Thoracic aorta (tissue), 2 donors: ENCODE measurements around the gene SBNO1. TPM values are rescaled to one million over a fixed set of nuclear protein-coding genes. Genes with fewer than 3 reads are reported as not detected.
"Not testable (repeated sequence)": the region's sequence is repeated elsewhere in the genome, so short reads cannot be mapped to it uniquely, and the experiment has no call there.

Experiments used
- ATAC-seq: fragments of 150-250 bp; one replicate; pipeline ENCODE4 v1.8.0; 2017; ENCODE audit warnings: low read depth; ENCODE audit not compliant: insufficient number of reproducible peaks, low FRiP score
- DNase-seq: peaks from one replicate; pipeline ENCODE4 v3.0.0-alpha.2; 2020; ENCODE audit warnings: low spot score
- H3K27ac ChIP-seq, 2 donors: fragments of 200-600 bp; sonication (generic); 1 replicate in 1 of 2; 2 replicates in 1 of 2; pipeline ENCODE4 v1.5.1; 2016; ENCODE audit warnings: mild to moderate bottlenecking in 2 of 2, moderate library complexity in 2 of 2
- H3K27me3 ChIP-seq: fragments of 200-600 bp; sonication (generic); replicated peaks from 2 replicates; pipeline ENCODE4 v1.6.0; 2016; ENCODE audit warnings: mild to moderate bottlenecking; ENCODE audit not compliant: insufficient read depth
- H3K36me3 ChIP-seq: fragments of 200-600 bp; sonication (generic); one replicate; pipeline ENCODE4 v1.5.1; 2016
- H3K4me1 ChIP-seq, 2 donors: fragments of 200-600 bp; sonication (generic); 1 replicate in 1 of 2; 2 replicates in 1 of 2; pipeline versions ENCODE4 v1.5.1 to v1.6.0; 2016; ENCODE audit warnings: low read depth in 2 of 2, mild to moderate bottlenecking in 1 of 2; ENCODE audit not compliant: control insufficient read depth in 1 of 2
- H3K4me3 ChIP-seq: fragments of 200-600 bp; sonication (generic); 2 replicates; pipeline ENCODE4 v1.5.1; 2016; ENCODE audit warnings: mild to moderate bottlenecking
- H3K9me3 ChIP-seq: fragments of 200-600 bp; sonication (generic); 2 replicates; pipeline ENCODE4 v1.5.1; 2016
- total RNA-seq, 2 donors: library from RNA; depleted of rRNA; stranded (reverse); fragments of >200 nt; gene quantifications; one replicate each; pipeline versions ENCODE4 v1.1.0 to v1.2.3, GENCODE V29; 2016
- TF ChIP-seq, protein P1 (sequence below): fragments of 200-600 bp; sonication (generic); IDR thresholded peaks from one replicate; pipeline ENCODE4 v1.5.1; 2019; ENCODE audit warnings: antibody characterized with exemption

Gene SBNO1
- total RNA-seq, 2 donors from 2014 or later: 15.6 to 25.0 TPM

- Histone ChIP-seq H3K4me1 (peaks cover 12 to 36% of the 10 kb centered on the region in 2 donors), H3K36me3 (no peaks in the 10 kb centered on the region), H3K27me3 (no peaks in the 10 kb centered on the region), H3K27ac (no peak overlapping the region), H3K9me3 (no peaks in the 10 kb centered on the region), H3K4me3 (no peak overlapping the region)
- ATAC-seq (no peak), DNase-seq (no peak)
- TF ChIP-seq, protein P1, sequence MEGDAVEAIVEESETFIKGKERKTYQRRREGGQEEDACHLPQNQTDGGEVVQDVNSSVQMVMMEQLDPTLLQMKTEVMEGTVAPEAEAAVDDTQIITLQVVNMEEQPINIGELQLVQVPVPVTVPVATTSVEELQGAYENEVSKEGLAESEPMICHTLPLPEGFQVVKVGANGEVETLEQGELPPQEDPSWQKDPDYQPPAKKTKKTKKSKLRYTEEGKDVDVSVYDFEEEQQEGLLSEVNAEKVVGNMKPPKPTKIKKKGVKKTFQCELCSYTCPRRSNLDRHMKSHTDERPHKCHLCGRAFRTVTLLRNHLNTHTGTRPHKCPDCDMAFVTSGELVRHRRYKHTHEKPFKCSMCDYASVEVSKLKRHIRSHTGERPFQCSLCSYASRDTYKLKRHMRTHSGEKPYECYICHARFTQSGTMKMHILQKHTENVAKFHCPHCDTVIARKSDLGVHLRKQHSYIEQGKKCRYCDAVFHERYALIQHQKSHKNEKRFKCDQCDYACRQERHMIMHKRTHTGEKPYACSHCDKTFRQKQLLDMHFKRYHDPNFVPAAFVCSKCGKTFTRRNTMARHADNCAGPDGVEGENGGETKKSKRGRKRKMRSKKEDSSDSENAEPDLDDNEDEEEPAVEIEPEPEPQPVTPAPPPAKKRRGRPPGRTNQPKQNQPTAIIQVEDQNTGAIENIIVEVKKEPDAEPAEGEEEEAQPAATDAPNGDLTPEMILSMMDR: no peak
Observed at GRCh38 chr12:123250471-123251383, 113.9 kb downstream of the SBNO1 start.

DNA sequence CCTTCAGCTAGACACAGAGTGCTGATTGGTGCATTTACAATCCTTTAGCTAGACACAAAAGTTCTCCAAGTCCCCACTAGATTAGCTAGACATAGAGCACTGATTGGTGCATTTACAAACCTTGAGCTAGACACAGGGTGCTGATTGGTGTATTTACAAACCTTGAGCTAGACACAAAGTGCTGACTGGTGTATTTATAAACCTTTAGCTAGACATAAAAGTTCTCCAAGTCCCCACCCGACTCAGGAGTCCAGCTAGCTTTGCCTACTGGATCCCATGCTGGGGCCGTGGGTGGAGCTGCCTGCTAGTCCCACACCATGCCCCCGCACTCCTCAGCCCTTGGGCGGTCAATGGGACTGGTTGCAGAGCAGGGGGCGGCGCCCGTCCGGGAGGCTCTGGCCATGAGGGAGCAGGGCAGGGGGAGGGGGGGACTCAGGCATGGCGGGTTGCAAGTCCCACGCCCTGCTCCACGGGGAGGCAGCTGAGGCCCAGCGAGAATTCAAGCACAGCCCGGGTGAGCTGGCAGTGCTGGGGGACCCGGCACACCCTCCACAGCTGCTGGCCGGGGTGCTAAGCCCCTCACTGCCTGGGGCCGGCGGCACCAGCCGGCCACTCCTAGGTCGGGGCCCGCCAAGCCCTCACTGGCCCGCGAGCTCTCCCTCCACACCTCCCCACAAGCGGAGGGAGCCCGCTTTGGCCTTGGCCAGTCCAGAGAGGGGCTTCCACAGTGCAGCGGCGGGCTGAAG, 115.5 kb downstream of the SBNO1 start:
- H3K4me1 ChIP-seq: peaks cover 11 to 27% of the 10 kb centered on the region in 2 donors
- not testable (repeated sequence) for H3K27me3 ChIP-seq, ATAC-seq, H3K27ac ChIP-seq, DNase-seq, H3K9me3 ChIP-seq, H3K4me3 ChIP-seq, H3K36me3 ChIP-seq

- not testable (repeated sequence) for ATAC-seq, DNase-seq, H3K36me3 ChIP-seq, H3K27me3 ChIP-seq, H3K27ac ChIP-seq, H3K4me3 ChIP-seq, H3K9me3 ChIP-seq
- peaks cover under 1 to 17% of the 10 kb centered on the region in 2 donors for H3K4me1 ChIP-seq
Observed at GRCh38 chr12:123248129-123248528, 116.5 kb downstream of the SBNO1 start.

GRCh38 chr12:123245678-123246077, 119.0 kb downstream of the SBNO1 start:
- Histone ChIP-seq H3K9me3 (no peaks in the 10 kb centered on the region), H3K27me3 (no peaks in the 10 kb centered on the region), H3K4me1 (peaks cover 0 to 11% of the 10 kb centered on the region in 2 donors), H3K36me3 (peaks cover 3% of the 10 kb centered on the region), H3K4me3 (no peak overlapping the region), H3K27ac (no peak overlapping the region)
- no peak for DNase-seq
- ATAC-seq: no peak
- TF ChIP-seq, protein P1: no peak

DNA sequence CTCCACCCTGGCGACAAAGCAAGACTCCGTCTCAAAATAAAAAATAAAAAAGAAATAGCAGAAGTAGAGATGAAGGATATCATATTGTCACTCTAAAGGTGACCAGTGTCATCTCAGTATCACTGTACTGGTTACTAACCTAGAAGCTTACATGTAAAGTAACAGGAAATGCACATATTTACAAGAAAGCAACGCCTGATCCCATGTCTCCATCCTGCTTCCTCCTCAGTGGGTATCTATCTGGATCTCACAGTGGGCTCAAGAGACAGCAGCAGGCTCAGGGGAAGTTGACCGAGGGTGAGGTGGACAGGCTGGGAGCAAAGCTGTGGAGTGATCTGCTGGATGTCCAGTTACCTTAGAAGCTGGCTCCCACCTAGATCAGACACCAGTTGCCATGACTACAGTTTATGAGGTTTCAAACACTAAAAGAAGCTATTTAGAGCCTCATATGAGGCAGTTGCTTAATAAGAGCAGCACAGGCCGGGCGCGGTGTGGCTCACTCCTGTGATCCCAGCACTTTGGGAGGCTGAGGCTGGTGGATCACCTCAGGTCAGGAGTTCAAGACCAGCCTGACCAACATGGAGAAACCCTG, 120.9 kb downstream of the SBNO1 start:
- H3K27ac ChIP-seq: no peak overlapping the region
- no peak for DNase-seq

More for the DNA sequence above, 120.9 kb downstream of the SBNO1 start:
- TF ChIP-seq, protein P1: no peak
- peaks cover 0 to 7% of the 10 kb centered on the region in 2 donors for H3K4me1 ChIP-seq
- H3K27me3 ChIP-seq: no peaks in the 10 kb centered on the region
- H3K4me3 ChIP-seq: no peak overlapping the region
- peaks cover 3% of the 10 kb centered on the region for H3K36me3 ChIP-seq
- no peaks in the 10 kb centered on the region for H3K9me3 ChIP-seq
- no peak for ATAC-seq
